Measurements from ENCODE around the gene PHLDA3.
"Not testable (repeated sequence)": the region's sequence is repeated elsewhere in the genome, so short reads cannot be mapped to it uniquely, and the experiment has no call there.

The PHLDA3 gene

GRCh38 chr1:201485184-201485774 is 16.3 kb upstream of the PHLDA3 start:
- DNase-seq (no peak), ATAC-seq (no peak)

DNA sequence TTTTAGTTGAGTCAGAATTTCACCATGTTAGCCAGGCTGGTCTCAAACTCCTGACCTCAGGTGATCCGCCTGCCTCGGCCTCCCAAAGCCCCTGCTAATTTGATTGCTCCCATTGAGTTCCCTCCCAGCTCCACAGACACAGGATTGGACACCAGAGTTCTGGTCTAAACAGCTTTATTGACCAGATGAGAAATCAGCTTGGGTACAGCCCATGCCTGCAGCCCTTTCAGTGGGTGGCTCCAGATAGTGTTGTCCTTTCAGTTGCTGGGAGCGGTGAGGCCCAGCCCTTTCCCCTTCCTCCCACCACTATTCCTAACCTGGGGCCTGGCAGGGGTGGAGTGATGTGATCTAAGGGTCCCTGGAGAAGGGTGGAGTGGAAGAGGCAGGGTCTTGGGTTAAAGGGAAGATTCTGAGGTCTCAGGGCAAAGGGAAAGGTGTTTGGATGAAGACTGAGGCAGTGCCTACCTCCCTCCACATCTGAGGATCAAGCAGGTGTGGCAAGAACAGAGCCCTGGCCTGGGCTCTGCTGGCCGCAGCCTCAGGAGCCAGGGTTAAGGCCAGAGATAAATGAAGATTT is 14.5 kb upstream of the PHLDA3 start:
- DNase-seq (no peak), ATAC-seq (no peak)

DNA sequence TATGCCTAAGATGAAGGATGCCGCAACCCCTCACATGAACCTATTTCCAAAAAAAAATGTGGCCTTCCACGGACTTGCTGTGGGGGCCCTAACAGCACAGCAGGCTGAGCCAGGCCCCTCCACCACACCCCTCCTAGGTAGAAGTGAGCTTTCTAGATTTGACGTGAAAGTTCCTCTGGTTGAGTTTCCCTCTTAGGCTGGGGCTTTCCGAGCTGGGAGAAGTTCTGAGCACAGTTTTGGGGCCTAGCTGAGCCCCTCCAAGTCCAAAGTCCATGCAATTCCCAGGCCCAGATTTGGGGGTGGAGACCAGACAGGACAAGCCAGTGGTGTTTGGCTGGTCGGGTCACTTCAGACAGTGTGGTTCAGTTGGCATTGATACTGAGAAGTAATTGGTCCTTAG is 13.8 kb upstream of the PHLDA3 start:
- DNase-seq: no peak
- ATAC-seq: no peak

GRCh38 chr1:201481761-201482493 is 12.9 kb upstream of the PHLDA3 start:
- ATAC-seq (peak; percentile 85), DNase-seq (peak; percentile 85)

DNA sequence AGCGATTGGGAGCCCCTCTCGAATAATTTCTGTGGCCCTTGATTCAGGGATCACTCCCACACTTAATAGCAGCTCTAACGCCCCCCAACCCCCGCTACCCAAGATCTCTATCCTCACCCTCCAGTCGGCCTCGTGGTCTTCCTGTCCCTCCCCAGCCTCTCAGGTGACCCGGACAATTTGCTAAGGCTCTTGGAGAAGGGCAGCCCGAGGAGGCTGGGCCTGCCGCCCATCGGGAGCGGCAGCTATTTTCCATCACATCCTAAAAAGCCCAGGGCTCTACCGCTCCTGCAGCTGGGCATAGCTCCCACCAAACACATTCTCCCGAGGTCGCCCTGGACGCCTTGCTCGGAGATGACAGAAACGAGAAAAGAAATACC is 12.0 kb upstream of the PHLDA3 start:
- DNase-seq (no peak), ATAC-seq (no peak)

DNA sequence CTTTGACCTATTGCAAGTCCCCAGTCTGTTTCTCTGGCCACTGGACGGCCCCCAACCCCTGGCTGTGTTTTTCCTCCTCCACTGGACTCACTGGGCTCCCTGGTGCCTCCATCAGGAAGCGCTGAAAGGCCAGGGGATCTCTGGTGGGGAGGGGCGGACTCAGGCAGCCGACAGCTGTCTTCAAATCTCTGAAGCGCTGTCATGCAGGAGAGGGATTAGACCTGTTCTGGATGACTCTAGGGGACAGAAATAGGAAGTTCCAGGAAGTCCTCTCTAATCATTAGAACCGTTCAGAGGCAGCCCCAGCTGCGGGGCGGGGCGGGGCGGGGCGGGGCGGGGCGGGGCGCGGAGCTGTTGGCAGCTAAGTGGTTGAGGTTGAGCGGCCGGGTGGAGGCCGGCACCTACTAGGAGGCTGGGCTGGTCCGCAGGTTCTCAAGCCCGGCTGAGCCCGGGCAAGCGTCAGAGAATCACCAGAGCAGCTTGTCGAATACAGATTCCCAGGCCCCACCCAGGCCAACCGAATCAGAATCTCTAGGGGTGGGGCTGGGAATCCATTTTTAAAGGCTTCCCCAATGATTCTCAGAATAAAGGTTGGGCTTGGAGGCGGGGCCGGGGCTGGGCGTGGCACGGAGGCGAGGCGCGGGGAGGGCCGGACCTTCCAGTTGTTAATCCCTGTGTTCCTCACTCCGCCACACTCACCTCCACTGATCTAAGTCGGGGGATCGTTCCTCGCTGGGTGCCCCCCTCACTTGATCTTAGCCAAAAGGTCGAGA is 11.4 kb upstream of the PHLDA3 start:
- DNase-seq (peak; percentile 72), ATAC-seq (peak; percentile 44)

GRCh38 chr1:201479201-201479730 is 10.3 kb upstream of the PHLDA3 start:
- ATAC-seq (no peak), DNase-seq (no peak)

GRCh38 chr1:201478666-201479065 is 9.7 kb upstream of the PHLDA3 start:
- ATAC-seq, DNase-seq: not testable (repeated sequence)

DNA sequence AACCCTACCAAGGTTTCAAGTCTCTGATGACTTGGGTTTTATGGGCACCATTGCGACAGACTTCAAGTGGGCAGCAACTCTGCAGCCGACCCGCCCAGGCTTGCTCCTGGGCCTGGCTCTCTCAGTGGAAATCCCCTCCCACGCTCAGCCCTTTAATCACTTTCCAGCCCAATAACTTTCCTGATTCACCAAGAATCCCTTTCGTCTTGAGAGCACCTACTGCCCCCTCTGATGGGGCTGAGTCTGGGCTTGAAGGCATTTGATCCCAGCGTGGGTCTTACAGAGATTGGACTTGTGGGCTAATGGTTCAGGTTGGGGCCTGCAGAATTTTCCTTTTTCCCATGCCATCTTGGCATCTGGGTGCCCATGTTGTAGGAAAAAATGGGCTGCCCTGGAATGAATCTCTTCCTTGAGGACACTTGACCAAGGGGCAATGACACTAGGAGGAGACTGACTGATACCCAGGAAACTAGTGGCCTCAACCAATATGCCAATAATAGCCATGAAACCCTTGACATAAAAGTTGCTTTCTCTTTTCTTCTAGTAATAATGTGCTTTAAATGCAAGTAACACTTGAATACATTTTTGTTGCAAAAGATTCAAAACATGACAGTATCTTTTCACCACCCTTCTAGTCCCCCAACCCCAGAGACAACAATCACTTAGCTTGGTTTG is 7.8 kb upstream of the PHLDA3 start:
- DNase-seq (no peak), ATAC-seq (no peak)

- no peak for ATAC-seq
- DNase-seq: no peak
Measured at GRCh38 chr1:201475915-201476669, 7.1 kb upstream of the PHLDA3 start.

- ATAC-seq (no peak), DNase-seq (no peak)
Measured at GRCh38 chr1:201475130-201475529, 6.1 kb upstream of the PHLDA3 start.

DNA sequence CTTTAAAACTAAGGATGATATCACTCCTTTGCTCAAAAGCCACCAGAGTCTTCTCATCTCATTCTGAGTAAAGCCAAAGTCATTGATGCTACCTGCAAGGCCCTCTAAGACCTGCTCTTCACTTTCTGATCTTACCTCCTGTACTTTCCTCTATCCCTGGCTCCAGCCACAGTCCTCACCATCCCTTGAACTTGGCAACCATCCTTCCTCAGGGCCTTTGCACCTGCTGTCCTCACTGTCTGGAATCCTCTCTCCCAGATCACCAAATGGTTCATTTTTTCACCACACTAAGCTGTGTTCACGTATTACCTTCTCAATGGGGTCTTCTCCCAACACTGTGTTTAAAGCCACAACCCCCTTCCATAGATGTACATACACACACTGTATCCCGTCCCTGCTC is 4.3 kb upstream of the PHLDA3 start:
- ATAC-seq: no peak
- no peak for DNase-seq

DNA sequence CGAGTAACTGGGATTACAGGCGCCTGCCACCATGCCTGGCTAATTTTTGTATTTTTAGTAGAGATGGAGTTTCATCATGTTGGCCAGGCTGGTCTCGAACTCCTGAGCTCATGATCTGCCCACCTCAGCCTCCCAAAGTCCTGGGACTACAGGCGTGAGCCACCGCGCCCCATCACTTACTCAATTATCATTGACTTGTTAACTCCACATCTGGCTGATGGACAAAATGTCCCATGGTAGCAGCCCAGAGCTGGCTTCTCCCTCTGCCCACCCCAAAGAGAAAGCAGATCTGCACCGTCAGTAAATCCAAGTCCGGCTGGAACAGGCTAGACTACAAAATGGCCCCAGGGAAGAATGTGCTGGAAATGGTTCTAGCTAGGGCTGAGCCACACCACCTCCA is 3.3 kb upstream of the PHLDA3 start:
- DNase-seq, ATAC-seq: not testable (repeated sequence)

DNA sequence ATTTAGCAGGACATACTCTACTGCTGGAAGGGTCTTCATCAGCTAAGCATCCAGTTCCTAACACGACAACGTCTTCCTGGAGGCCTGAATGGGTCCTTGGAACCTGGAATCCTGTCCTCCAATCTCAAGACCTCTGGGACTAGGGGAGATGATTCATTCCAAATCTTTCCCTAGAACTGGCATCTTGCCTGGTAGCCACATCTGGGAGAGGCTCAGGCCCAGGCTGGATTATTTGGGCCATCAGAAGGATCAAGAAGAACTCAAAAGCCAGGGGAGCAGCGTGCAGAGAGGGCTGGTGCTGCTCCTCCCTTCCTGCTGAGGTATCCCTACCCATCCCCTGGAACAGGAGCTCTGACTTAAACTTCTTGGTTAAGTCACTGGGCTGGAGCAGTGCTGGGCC is 2.8 kb upstream of the PHLDA3 start:
- ATAC-seq: no peak
- no peak for DNase-seq

DNA sequence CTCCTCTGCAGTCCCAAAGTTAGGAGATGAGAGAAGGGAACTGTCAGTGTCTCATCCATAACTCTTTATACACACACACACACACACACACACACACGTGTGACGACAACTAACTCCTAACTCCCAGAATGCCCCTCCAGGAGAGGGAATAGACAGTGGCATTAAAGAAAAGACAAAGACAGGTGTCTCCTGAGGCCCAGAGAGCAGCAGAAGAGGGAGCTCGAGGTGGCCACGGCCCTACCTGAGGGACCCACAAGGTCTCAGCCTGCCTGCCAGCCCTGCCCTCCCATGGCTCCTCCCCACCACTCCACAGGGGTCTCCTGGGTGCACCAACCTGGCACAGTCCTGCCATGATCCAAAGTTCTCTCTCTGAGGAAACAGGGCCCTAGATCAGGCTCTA is 1.6 kb upstream of the PHLDA3 start:
- ATAC-seq: no peak
- no peak for DNase-seq

DNA sequence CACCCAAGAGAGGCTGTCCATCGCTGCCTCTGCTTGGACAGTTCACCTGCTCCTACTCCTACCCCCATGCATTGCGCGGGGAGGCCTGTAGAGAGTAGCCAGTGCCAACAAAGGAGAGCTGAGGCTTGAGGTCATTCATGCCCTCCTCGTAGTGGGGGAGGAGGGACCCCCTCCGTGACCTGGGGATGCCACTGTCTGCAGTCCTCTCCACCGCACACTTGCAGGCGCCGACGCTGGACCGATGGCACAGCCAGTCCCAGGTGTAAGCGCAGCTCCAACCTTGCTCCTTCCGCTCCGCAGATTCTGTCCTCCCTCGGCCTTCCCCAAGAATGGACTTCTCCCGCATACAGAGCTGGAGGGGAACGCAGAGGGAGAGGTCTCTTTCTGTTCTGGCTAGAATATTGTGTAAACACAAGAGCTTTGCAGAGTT is 672 bp upstream of the PHLDA3 start:
- ATAC-seq (no peak), DNase-seq (no peak)

DNA sequence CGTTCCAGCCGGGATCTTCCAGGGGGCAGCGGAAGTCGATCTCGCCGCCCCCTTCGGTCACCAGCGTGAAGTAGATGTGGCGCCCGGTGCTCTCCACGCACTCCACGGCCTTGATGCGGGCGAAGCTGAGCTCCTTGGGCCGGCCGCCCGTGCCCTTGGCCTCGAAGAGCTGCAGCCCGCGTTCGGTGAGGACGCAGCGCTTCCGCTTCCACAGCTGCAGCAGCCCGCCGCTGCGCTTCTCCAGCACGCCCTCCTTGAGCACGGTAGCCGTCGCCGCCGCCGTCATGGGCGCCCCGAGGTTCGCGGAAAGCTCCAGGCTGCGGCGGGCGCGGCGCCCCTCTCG is 516 bp downstream of the PHLDA3 start:
- ATAC-seq: no peak
- DNase-seq: peak; percentile 23

DNA sequence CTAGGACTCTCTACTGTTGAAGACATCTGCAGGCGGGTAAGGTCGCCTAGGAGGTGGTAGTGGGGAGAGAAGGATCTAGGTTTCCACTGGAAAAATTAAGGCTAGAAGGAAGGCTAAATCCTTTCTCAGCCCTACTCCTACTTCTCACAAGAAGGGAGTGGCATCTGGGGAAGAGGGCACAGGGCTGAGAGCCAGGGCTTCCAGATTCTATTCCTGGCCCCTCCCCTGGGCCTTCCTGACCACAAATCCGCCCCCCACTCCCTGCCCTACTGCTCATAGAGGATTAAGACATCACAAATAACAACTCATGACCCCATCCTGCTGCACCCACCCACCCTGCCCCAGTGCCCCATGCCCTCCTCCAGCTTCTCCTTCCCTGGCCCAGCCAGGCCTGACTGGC is 2.5 kb downstream of the PHLDA3 start:
- ATAC-seq: no peak
- DNase-seq: no peak

- ATAC-seq (no peak), DNase-seq (no peak)
Measured at GRCh38 chr1:201465698-201466290, 3.2 kb downstream of the PHLDA3 start.

DNA sequence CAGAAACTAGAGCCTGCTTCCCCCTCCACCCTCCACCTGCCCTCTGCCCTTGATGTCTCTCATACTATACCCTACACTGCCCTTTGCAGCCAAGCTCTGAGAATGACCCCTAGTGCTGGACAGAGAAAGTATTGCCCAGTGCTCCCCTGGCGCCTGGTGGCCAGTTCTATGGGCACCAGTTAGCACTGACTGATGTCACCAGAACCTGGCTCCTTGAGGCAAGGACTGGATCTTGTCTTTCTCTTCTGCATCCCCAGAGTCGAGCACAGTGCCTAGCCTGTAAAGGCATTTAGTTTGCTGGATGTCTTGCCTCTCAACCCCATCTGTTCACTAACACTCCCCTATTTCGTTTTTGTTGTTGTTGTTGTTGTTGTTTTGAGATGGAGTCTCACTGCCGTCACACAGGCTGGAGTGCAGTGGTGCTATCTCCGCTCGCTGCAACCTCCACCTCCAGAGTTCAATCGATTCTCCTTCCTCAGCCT is 5.9 kb downstream of the PHLDA3 start:
- no peak for ATAC-seq
- DNase-seq: no peak

All from stimulated activated naive CD8-positive, alpha-beta T cell treated with anti-CD3 and anti-CD28 coated beads, Interleukin-15, Interleukin-2, amounts not matched to agents 100 U/mL and 50 U/mL, for 24 hours (primary cell).